ENCODE results near the gene KCNF1.

The KCNF1 gene

GRCh38 chr2:10911291-10912075 lies at the start of gene KCNF1:
Gene KCNF1, plus strand, starts transcription at chr2:10911934. Its CDS starts 493 bp downstream, at chr2:10912427.
- TF ChIP-seq, protein P1, sequence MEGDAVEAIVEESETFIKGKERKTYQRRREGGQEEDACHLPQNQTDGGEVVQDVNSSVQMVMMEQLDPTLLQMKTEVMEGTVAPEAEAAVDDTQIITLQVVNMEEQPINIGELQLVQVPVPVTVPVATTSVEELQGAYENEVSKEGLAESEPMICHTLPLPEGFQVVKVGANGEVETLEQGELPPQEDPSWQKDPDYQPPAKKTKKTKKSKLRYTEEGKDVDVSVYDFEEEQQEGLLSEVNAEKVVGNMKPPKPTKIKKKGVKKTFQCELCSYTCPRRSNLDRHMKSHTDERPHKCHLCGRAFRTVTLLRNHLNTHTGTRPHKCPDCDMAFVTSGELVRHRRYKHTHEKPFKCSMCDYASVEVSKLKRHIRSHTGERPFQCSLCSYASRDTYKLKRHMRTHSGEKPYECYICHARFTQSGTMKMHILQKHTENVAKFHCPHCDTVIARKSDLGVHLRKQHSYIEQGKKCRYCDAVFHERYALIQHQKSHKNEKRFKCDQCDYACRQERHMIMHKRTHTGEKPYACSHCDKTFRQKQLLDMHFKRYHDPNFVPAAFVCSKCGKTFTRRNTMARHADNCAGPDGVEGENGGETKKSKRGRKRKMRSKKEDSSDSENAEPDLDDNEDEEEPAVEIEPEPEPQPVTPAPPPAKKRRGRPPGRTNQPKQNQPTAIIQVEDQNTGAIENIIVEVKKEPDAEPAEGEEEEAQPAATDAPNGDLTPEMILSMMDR (conservative IDR thresholded peaks at IDR 0.05; ENCODE audit: low read depth, low read length): peak; percentile 15
- DNase-seq (ENCODE audit: low read depth): peak; percentile 40
- peak within 1 kb of the TSS; percentile 35 for H3K4me3 ChIP-seq (ENCODE audit: low read length)

DNA sequence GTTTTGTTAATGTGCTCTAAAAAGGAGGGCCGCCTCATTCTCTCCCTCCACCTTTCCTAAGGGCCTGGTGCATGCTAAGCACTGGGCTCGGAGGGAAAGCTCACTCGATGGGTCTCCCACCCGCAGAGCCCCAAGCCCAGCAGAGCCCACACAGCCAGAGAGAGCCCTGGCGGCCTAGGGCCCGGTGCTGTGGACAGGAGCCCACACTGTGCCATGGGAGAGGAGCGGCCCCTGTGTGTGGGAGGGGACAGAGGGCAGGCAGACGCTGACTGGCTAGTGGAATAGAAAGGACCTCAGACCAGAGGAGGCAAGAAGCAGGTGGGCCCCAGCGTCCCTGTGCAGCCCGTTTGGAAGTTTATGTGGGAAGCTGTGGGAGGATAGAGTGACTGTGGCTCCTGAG lies 49.4 kb upstream of the KCNF1 start:
- no peak overlapping the region for H3K4me3 ChIP-seq (ENCODE audit: low read length)
- TF ChIP-seq, protein P1 (conservative IDR thresholded peaks at IDR 0.05; ENCODE audit: low read depth, low read length): no peak
- no peak for DNase-seq (ENCODE audit: low read depth)

GRCh38 chr2:10863047-10863446 lies 48.7 kb upstream of the KCNF1 start:
- no peak overlapping the region for H3K4me3 ChIP-seq (ENCODE audit: low read length)
- TF ChIP-seq, protein P1 (conservative IDR thresholded peaks at IDR 0.05; ENCODE audit: low read depth, low read length): no peak
- no peak for DNase-seq (ENCODE audit: low read depth)

GRCh38 chr2:10863837-10864236 lies 47.9 kb upstream of the KCNF1 start:
- TF ChIP-seq, protein P1 (conservative IDR thresholded peaks at IDR 0.05; ENCODE audit: low read depth, low read length): no peak
- no peak overlapping the region for H3K4me3 ChIP-seq (ENCODE audit: low read length)
- no peak for DNase-seq (ENCODE audit: low read depth)

DNA sequence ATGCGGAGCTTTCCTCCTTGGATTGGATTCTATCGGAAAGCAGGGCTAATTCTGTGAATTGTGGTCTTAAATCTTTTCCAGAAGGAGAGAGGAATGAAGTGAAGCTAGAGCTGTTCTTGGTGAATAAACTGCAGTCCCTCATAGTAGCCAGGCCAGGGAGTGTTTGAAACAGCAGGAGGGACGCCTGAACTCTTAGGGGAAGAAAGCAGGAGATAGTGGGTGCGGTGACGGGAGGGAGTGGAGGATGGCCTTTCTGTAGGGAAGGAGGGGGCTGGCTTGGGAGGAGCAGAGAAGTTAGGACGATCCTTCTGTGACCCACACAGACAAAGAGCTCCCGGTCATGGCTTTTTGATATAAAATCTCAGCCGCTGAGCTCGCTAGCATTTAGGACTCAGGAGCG lies 47.5 kb upstream of the KCNF1 start:
- no peak overlapping the region for H3K4me3 ChIP-seq (ENCODE audit: low read length)
- TF ChIP-seq, protein P1 (conservative IDR thresholded peaks at IDR 0.05; ENCODE audit: low read depth, low read length): no peak

GRCh38 chr2:10864861-10865636 lies 46.7 kb upstream of the KCNF1 start:
- DNase-seq (ENCODE audit: low read depth): no peak
- no peak overlapping the region for H3K4me3 ChIP-seq (ENCODE audit: low read length)
- TF ChIP-seq, protein P1 (conservative IDR thresholded peaks at IDR 0.05; ENCODE audit: low read depth, low read length): peak; percentile 17

More for the DNA sequence above, 47.5 kb upstream of the KCNF1 start:
- no peak for DNase-seq (ENCODE audit: low read depth)

Data from retinal pigment epithelial cell (primary cell).